Breast epithelium (tissue), 3 donors: ENCODE data around the gene CHCHD6.

Source experiments
- POLR2A ChIP-seq: fragments of 450-650 bp; IDR thresholded peaks from one replicate; pipeline ENCODE4 v1.6.1; 2016; ENCODE audit warnings: antibody characterized with exemption, mild to moderate bottlenecking, moderate library complexity
- POLR2AphosphoS5 ChIP-seq, 3 donors: sonication (generic); formaldehyde crosslinking; IDR thresholded peaks; one replicate each; pipeline ENCODE4 v1.6.1; 2017; ENCODE audit warnings: antibody characterized with exemption in 3 of 3
- TF ChIP-seq, protein P1 (sequence below), 3 donors: fragments of 450-650 bp; IDR thresholded peaks; one replicate each; pipeline ENCODE4 v1.5.1; 2016 to 2017; ENCODE audit warnings: antibody characterized with exemption in 3 of 3, mild to moderate bottlenecking in 3 of 3, moderate library complexity in 3 of 3

DNA sequence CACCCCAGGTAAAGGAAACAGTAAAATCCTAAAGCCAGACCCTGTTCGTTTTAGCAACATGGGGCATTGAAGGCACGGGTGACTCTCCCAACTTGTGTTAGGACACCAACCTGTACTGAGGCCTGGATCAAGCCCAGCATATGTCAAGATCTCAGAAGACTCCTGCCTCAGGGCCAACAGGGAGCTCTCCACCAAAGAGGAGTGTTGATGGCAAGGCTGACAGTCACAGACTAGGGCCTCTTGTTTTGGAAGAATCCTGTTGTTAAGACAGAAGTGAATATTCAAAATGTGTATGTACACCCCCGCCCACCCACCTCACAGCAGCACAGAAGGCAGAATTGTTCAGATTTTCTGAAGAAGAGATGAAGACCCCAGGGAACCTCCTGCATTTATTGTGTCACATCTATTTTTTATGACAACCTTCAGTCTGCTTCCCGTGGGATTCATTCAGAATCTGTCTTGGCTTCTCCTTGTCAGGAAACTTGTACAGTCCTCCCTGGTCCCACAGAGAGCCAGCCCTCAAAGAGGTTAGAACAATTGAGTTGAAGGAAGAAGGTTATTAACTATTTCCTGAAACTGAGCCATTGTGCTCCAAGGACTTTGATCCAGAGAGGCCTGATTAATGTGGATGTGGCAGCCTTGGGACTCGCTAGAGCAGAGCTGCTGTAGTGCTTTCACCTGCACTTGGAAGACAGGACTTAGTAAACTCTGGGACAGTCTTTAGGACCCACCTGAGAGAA, 217.2 kb downstream of the CHCHD6 start:
- TF ChIP-seq POLR2AphosphoS5 (IDR thresholded peaks at IDR 0.05) (no peak), POLR2A (no peak)
- TF ChIP-seq, protein P1, sequence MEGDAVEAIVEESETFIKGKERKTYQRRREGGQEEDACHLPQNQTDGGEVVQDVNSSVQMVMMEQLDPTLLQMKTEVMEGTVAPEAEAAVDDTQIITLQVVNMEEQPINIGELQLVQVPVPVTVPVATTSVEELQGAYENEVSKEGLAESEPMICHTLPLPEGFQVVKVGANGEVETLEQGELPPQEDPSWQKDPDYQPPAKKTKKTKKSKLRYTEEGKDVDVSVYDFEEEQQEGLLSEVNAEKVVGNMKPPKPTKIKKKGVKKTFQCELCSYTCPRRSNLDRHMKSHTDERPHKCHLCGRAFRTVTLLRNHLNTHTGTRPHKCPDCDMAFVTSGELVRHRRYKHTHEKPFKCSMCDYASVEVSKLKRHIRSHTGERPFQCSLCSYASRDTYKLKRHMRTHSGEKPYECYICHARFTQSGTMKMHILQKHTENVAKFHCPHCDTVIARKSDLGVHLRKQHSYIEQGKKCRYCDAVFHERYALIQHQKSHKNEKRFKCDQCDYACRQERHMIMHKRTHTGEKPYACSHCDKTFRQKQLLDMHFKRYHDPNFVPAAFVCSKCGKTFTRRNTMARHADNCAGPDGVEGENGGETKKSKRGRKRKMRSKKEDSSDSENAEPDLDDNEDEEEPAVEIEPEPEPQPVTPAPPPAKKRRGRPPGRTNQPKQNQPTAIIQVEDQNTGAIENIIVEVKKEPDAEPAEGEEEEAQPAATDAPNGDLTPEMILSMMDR (IDR thresholded peaks at IDR 0.05): no peak
